B cell (primary cell): ENCODE measurements around the gene LRRC4B. TPM values are rescaled to one million over a fixed set of nuclear protein-coding genes. Genes with fewer than 3 reads are reported as not detected.

Experiments
- ATAC-seq: fragments of 200-7000 bp; cut with Tn5 transposase; one replicate; pipeline ENCODE4 v1.10.0; 2021; ENCODE audit warnings: low read depth, mild to moderate bottlenecking, moderate number of reproducible peaks, moderate library complexity
- CTCF ChIA-PET: fragments of 350-600 bp; sonication (Branson Sonifier 250); formaldehyde crosslinking; loops from one replicate; lab custom pipeline; 2021; ENCODE audit warnings: antibody characterized with exemption, inconsistent platforms; lab: Charles Lee
- POLR2A ChIA-PET: fragments of 350-600 bp; sonication (Branson Sonifier 250); formaldehyde crosslinking; loops from one replicate; lab custom pipeline; 2021; ENCODE audit warnings: antibody characterized with exemption; lab: Charles Lee
- DNase-seq: peaks from one replicate; pipeline ENCODE4 v3.0.0; 2013
- H2AFZ ChIP-seq: 2 replicates; pipeline ENCODE4 v1.6.1; 2012; ENCODE audit warnings: mild to moderate bottlenecking, low read depth, low read length; ENCODE audit not compliant: insufficient read depth, poor library complexity, severe bottlenecking
- H3K27ac ChIP-seq, 2 donors: 1 replicate in 1 of 2; 2 replicates in 1 of 2; pipeline ENCODE4 v1.5.1; 2012 to 2013; ENCODE audit warnings: low read length in 2 of 2, mild to moderate bottlenecking in 2 of 2, moderate library complexity in 1 of 2
- H3K27me3 ChIP-seq, 4 experiments: fragments of 200-600 bp in 1 of 4; sonication (generic) in 1 of 4; replicated peaks in 1 of 4; 1 replicate in 2 of 4; 2 replicates in 2 of 4; pipeline versions ENCODE4 v1.6.1 to v1.7.0; 2013 to 2016; ENCODE audit warnings: low read length in 3 of 4, mild to moderate bottlenecking in 2 of 4, mixed read lengths in 1 of 4, moderate library complexity in 1 of 4; ENCODE audit not compliant: insufficient read depth in 4 of 4, control insufficient read depth in 3 of 4; ENCODE audit errors: control extremely low read depth in 1 of 4
- H3K36me3 ChIP-seq, 2 experiments: replicated peaks in 1 of 2; 1 replicate in 1 of 2; 2 replicates in 1 of 2; pipeline versions ENCODE4 v1.6.1 to v1.7.1; 2013; ENCODE audit warnings: low read length in 1 of 2; ENCODE audit not compliant: insufficient read depth in 2 of 2, control insufficient read depth in 1 of 2; ENCODE audit errors: control extremely low read depth in 1 of 2, extremely low read depth in 1 of 2
- H3K4me1 ChIP-seq, 2 donors: fragments of 200-600 bp in 1 of 2; sonication (generic) in 1 of 2; 1 replicate in 1 of 2; 2 replicates in 1 of 2; pipeline versions ENCODE4 v1.5.1 to v1.6.1; 2013 to 2017; ENCODE audit warnings: low read length in 2 of 2; ENCODE audit not compliant: control insufficient read depth in 2 of 2, insufficient read depth in 2 of 2
- H3K4me2 ChIP-seq: replicated peaks from 2 replicates; pipeline ENCODE3; 2012; ENCODE audit warnings: mild to moderate bottlenecking, low read depth, low read length; ENCODE audit not compliant: poor library complexity, severe bottlenecking
- H3K4me3 ChIP-seq, 5 experiments: fragments of 200-600 bp in 1 of 5; sonication (generic) in 1 of 5; 1 replicate in 3 of 5; 2 replicates in 2 of 5; pipeline versions ENCODE4 v1.5.1 to v1.7.0; 2011 to 2016; ENCODE audit warnings: low read length in 4 of 5, mild to moderate bottlenecking in 4 of 5, low read depth in 2 of 5, control low read depth in 1 of 5, moderate library complexity in 1 of 5; ENCODE audit not compliant: insufficient read depth in 1 of 5; ENCODE audit errors: control extremely low read depth in 1 of 5, extremely low read depth in 1 of 5
- H3K79me2 ChIP-seq: fragments of 200-600 bp; sonication (generic); one replicate; pipeline ENCODE4 v1.6.0; 2016; ENCODE audit warnings: low read length; ENCODE audit not compliant: control insufficient read depth, insufficient read depth
- H3K9ac ChIP-seq: fragments of 200-600 bp; sonication (generic); 2 replicates; pipeline ENCODE4 v1.6.1; 2017; ENCODE audit warnings: mild to moderate bottlenecking, low read length, moderate library complexity
- H3K9me3 ChIP-seq, 3 donors: one replicate each; pipeline versions ENCODE4 v1.6.1 to v1.7.1; 2013; ENCODE audit warnings: low read length in 2 of 3; ENCODE audit not compliant: control insufficient read depth in 2 of 3, insufficient read depth in 1 of 3; ENCODE audit errors: control extremely low read depth in 1 of 3
- H4K20me1 ChIP-seq: 2 replicates; pipeline ENCODE4 v1.6.0; 2012; ENCODE audit warnings: mild to moderate bottlenecking, low read length; ENCODE audit not compliant: insufficient read depth, control insufficient read depth, poor library complexity, severe bottlenecking
- H3K27ac Mint-ChIP-seq: one replicate; pipeline ENCODE4 v1.8.0; 2021; ENCODE audit warnings: mixed read lengths
- H3K27me3 Mint-ChIP-seq: one replicate; pipeline ENCODE4 v1.8.0; 2021; ENCODE audit warnings: mixed read lengths
- H3K4me1 Mint-ChIP-seq: one replicate; pipeline ENCODE4 v1.8.0; 2021; ENCODE audit warnings: mixed read lengths
- H3K4me3 Mint-ChIP-seq: one replicate; pipeline ENCODE4 v1.8.0; 2021; ENCODE audit warnings: mixed read lengths
- H3K9me3 Mint-ChIP-seq: one replicate; pipeline ENCODE4 v1.8.0; 2022; ENCODE audit warnings: mixed read lengths; ENCODE audit not compliant: insufficient read depth
- EZH2 ChIP-seq: IDR thresholded peaks from 2 replicates; pipeline ENCODE4 v1.6.1; 2012; ENCODE audit warnings: borderline replicate concordance, low read depth, mild to moderate bottlenecking, moderate library complexity, low read length; ENCODE audit not compliant: insufficient read depth, poor library complexity, severe bottlenecking
- WGBS: methylation state at CpG from one replicate; pipeline ENCODE4 v1.1.5; 2013; ENCODE audit warnings: missing lambda C conversion rate; ENCODE audit not compliant: insufficient coverage; 5-methylcytosine and 5-hydroxymethylcytosine counted together
- intact Hi-C: fragments of 100-400 bp; cut with micrococcal nuclease; formaldehyde crosslinking; loops from one replicate; pipeline ENCODE4 v1.10.0; 2022
- polyA plus RNA-seq: library from polyadenylated mRNA; depleted of rRNA; stranded (reverse); fragments of >200 nt; gene quantifications from 2 replicates; pipeline ENCODE4 v1.2.3, GENCODE V29; 2012
- total RNA-seq, 2 donors: library from RNA; stranded (reverse); fragments of 120-200 nt in 1 of 2; gene quantifications; 1 replicate in 1 of 2; 2 replicates in 1 of 2; pipeline versions ENCODE4 v1.2.3 to v1.2.4, GENCODE V29; 2013 to 2022
- TF ChIP-seq, protein P1 (sequence below): fragments of 200-600 bp; IDR thresholded peaks from one replicate; pipeline ENCODE4 v1.8.0; 2022; ENCODE audit warnings: antibody characterized with exemption, mild to moderate bottlenecking

LRRC4B gene
- total and polyA plus RNA-seq, 2 donors (not counting 1 experiment from before 2014, with no cell fraction given) = 0.03 TPM; not detected in 1

DNA sequence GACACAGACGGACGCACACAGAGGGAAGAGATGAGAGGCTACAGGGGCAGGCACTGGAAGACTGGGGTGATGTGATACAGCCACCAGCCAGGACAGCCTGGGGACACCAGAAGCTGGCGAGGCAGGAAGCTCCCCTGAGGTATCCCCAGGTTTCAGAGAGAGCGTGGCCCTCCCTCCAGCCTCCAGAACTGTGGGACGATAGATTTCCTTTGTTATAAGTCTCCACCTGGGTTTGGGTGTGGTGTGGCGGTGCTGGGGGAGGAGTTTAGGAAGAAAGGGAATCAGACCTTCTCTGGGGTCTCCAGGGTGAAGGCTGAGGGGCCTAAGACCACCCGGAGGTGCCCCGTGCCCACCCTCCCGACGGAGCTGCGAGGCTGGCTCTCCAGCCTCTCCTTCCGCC, 51.8 kb downstream of the LRRC4B start:
- intact Hi-C loops = no loop called here
- H3K27me3 Mint-ChIP-seq = peaks cover 3% of the 10 kb centered on the region
- POLR2A ChIA-PET = interaction anchor here (0.6 kb wide), 1 partner anchor 344 kb away, joined by 3 read pairs; no protein-coding TSS in a partner anchor
- no peak overlapping the region for H3K4me3 ChIP-seq
- H3K4me2 ChIP-seq = no peak overlapping the region
- CTCF ChIA-PET = no interaction called here
- H2AFZ ChIP-seq = no peak overlapping the region
- peaks cover 0 to 11% (median 0%) of the 10 kb centered on the region in 3 donors for H3K9me3 ChIP-seq
- peaks cover 0 to 28% (median 2%) of the 10 kb centered on the region in 4 experiments for H3K27me3 ChIP-seq
- H3K36me3 ChIP-seq = no peaks in the 10 kb centered on the region
- WGBS = 70% methylated on average over 8 of the region's 12 CpGs
- no peaks in the 10 kb centered on the region for H3K79me2 ChIP-seq
- peaks cover 7% of the 10 kb centered on the region in 2 donors for H3K4me1 ChIP-seq
- ATAC-seq (no peak), DNase-seq (no peak)
- no peaks in the 10 kb centered on the region for H4K20me1 ChIP-seq
- H3K27ac Mint-ChIP-seq = no peak overlapping the region
- H3K4me3 Mint-ChIP-seq = no peak overlapping the region
- H3K27ac ChIP-seq = no peak overlapping the region
- H3K4me1 Mint-ChIP-seq = peaks cover 4% of the 10 kb centered on the region
- H3K9ac ChIP-seq = no peak overlapping the region
- TF ChIP-seq EZH2 = no peak
- TF ChIP-seq, protein P1, sequence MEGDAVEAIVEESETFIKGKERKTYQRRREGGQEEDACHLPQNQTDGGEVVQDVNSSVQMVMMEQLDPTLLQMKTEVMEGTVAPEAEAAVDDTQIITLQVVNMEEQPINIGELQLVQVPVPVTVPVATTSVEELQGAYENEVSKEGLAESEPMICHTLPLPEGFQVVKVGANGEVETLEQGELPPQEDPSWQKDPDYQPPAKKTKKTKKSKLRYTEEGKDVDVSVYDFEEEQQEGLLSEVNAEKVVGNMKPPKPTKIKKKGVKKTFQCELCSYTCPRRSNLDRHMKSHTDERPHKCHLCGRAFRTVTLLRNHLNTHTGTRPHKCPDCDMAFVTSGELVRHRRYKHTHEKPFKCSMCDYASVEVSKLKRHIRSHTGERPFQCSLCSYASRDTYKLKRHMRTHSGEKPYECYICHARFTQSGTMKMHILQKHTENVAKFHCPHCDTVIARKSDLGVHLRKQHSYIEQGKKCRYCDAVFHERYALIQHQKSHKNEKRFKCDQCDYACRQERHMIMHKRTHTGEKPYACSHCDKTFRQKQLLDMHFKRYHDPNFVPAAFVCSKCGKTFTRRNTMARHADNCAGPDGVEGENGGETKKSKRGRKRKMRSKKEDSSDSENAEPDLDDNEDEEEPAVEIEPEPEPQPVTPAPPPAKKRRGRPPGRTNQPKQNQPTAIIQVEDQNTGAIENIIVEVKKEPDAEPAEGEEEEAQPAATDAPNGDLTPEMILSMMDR = no peak
- H3K9me3 Mint-ChIP-seq = no peaks in the 10 kb centered on the region

DNA sequence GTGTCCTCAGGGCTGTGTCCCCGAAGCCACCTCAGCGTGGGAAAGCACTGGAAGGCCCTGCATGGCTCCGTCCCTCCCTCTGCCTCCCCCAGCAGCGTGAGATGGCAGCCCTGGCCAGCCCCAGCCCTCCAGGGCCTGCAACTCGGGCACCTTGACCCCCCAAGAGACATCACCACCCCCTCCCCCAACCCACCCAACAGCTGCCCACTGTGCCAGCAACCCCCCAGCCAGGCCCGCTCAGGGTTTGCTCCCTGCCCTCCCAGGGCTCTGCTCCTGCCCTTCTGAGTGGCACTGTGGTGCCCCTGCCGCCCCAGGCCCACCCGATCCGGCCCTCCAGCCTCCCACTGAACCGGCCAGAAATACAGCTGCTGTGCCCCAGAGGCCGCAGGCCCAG, 53.1 kb downstream of the LRRC4B start:
- peaks cover 3% of the 10 kb centered on the region for H3K27me3 Mint-ChIP-seq
- TF ChIP-seq EZH2 = no peak
- TF ChIP-seq, protein P1 = no peak
- H3K27ac Mint-ChIP-seq = no peak overlapping the region
- Histone ChIP-seq H3K36me3 (no peaks in the 10 kb centered on the region), H3K79me2 (no peaks in the 10 kb centered on the region), H3K9ac (no peak overlapping the region), H2AFZ (no peak overlapping the region), H4K20me1 (no peaks in the 10 kb centered on the region), H3K27ac (no peak overlapping the region), H3K9me3 (peaks cover 0 to 11% (median 0%) of the 10 kb centered on the region in 3 donors), H3K4me1 (peaks cover 13 to 17% of the 10 kb centered on the region in 2 donors), H3K4me2 (no peak overlapping the region), H3K4me3 (no peak overlapping the region), H3K27me3 (peaks cover 0 to 28% (median 2%) of the 10 kb centered on the region in 4 experiments)
- no peak overlapping the region for H3K4me3 Mint-ChIP-seq
- peaks cover 14% of the 10 kb centered on the region for H3K4me1 Mint-ChIP-seq
- no peak for DNase-seq
- intact Hi-C loops = no loop called here
- no peaks in the 10 kb centered on the region for H3K9me3 Mint-ChIP-seq
- no peak for ATAC-seq
- ChIA-PET CTCF (no interaction called here), POLR2A (no interaction called here)
- 75% methylated on average over 11 of the region's 11 CpGs for WGBS
